DOHH2 (cell line): ENCODE data around the gene KLK8.

Experiments used
- EZH2phosphoT487 ChIP-seq: fragments of 200-600 bp; sonication (generic); IDR thresholded peaks from 2 replicates; pipeline ENCODE4 v1.6.1; 2017; ENCODE audit warnings: borderline replicate concordance, mild to moderate bottlenecking, antibody characterized with exemption, low read length, moderate library complexity, mixed read lengths
- TF ChIP-seq, protein P1 (sequence below): fragments of 200-600 bp; sonication (generic); IDR thresholded peaks from one replicate; pipeline ENCODE4 v1.5.1; 2014; ENCODE audit warnings: antibody characterized with exemption, mild to moderate bottlenecking, low read depth, low read length; ENCODE audit not compliant: poor library complexity, severe bottlenecking

DNA sequence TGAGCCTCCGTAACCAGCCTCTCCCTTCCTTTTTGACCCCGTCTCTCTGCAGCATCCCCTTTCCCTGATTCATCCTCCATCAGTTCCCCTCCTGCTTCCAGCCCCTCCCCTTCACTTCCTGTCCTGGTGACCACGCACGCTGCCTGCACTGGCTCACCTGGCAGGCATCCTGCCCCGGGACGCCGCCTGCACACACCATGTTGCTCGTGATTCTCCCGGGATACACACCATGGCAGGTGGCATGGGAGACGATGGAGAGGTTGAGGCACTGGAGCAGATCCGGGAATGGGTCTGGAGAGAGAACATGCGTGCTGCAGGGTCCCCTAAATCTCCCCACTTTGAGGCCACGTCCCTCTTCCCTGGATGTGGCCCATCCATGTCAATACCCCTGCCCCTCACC lies 29.2 kb upstream of the KLK8 start:
- TF ChIP-seq, protein P1, sequence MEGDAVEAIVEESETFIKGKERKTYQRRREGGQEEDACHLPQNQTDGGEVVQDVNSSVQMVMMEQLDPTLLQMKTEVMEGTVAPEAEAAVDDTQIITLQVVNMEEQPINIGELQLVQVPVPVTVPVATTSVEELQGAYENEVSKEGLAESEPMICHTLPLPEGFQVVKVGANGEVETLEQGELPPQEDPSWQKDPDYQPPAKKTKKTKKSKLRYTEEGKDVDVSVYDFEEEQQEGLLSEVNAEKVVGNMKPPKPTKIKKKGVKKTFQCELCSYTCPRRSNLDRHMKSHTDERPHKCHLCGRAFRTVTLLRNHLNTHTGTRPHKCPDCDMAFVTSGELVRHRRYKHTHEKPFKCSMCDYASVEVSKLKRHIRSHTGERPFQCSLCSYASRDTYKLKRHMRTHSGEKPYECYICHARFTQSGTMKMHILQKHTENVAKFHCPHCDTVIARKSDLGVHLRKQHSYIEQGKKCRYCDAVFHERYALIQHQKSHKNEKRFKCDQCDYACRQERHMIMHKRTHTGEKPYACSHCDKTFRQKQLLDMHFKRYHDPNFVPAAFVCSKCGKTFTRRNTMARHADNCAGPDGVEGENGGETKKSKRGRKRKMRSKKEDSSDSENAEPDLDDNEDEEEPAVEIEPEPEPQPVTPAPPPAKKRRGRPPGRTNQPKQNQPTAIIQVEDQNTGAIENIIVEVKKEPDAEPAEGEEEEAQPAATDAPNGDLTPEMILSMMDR: no peak
- no peak for TF ChIP-seq EZH2phosphoT487
